ENCODE measurements around the gene C19orf38. TPM values are rescaled to one million over a fixed set of nuclear protein-coding genes. Genes with fewer than 3 reads are reported as not detected.

C19orf38 gene
- total and polyA plus RNA-seq, 9 of the 15 experiments (the other 6 are each of a cell fraction or from before 2014, with no cell fraction given), result 0.14 to 0.18 TPM; not detected in 7

DNA sequence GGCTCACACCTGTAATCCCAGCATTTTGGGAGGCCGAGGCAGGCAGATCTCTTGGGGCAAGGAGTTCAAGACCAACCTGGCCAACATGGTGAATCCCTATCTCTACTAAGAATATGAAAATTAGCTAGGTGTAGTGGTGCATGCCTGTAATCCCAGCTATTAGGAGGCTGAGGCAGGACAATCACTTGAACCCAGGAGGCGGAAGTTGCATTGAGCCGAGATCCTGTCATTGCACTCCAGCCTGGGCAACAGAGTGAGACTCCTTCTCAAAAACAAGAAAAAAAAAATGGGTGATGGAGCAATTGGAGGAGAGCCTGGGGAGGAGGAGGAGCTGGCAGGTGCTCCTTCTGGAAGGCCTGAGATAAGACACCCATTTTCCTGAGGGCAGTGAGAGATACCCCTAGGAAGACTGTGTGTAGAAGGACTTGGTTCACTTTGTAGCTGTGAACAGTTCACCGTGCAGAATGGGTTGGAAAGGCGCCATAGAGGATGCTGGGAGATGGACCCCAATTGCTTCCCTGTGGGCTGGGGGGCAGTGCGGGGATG, 14.4 kb downstream of the C19orf38 start (continued):
- TF ChIP-seq CHD7 (IDR thresholded peaks at IDR 0.05; ENCODE audit: low read depth, low read length) (no peak), ZKSCAN8 (CRISPR knock-in tag; IDR thresholded peaks at IDR 0.05) (no peak), EHMT2 (IDR thresholded peaks at IDR 0.05) (no peak), MCM2 (IDR thresholded peaks at IDR 0.05; ENCODE audit: low read depth) (no peak), PRMT5 (CRISPR knock-in tag; IDR thresholded peaks at IDR 0.05) (no peak), MXI1 (IDR thresholded peaks at IDR 0.05; ENCODE audit: low read depth, low read length) (no peak), E2F6 (IDR thresholded peaks at IDR 0.05; ENCODE audit: borderline replicate concordance in 1 of 2, extremely low read depth in 1 of 2, insufficient read depth in 1 of 2, insufficient read length in 1 of 2, low read depth in 1 of 2, low read length in 1 of 2, poor library complexity in 1 of 2, severe bottlenecking in 1 of 2) (no peak), RAD21 (CRISPR knock-in tag; conservative IDR thresholded peaks at IDR 0.05 in 1 of 2, IDR thresholded peaks at IDR 0.05 in 1 of 2) (no peak), TEAD1 (CRISPR knock-in tag; IDR thresholded peaks at IDR 0.05) (no peak), MTA1 (IDR thresholded peaks at IDR 0.05; ENCODE audit: borderline replicate concordance) (no peak), JUND (IDR thresholded peaks at IDR 0.05; ENCODE audit: borderline replicate concordance, low read depth, low read length) (no peak), JUND (tag; IDR thresholded peaks at IDR 0.05; ENCODE audit: borderline replicate concordance, low read depth, low read length) (no peak)

All from K562 (cell line).